ENCODE measurements around the gene MAD1L1. TPM values are rescaled to one million over a fixed set of nuclear protein-coding genes. Genes with fewer than 3 reads are reported as not detected.

MAD1L1 gene
- polyA plus RNA-seq, 2 donors: 18.0 to 24.9 TPM

DNA sequence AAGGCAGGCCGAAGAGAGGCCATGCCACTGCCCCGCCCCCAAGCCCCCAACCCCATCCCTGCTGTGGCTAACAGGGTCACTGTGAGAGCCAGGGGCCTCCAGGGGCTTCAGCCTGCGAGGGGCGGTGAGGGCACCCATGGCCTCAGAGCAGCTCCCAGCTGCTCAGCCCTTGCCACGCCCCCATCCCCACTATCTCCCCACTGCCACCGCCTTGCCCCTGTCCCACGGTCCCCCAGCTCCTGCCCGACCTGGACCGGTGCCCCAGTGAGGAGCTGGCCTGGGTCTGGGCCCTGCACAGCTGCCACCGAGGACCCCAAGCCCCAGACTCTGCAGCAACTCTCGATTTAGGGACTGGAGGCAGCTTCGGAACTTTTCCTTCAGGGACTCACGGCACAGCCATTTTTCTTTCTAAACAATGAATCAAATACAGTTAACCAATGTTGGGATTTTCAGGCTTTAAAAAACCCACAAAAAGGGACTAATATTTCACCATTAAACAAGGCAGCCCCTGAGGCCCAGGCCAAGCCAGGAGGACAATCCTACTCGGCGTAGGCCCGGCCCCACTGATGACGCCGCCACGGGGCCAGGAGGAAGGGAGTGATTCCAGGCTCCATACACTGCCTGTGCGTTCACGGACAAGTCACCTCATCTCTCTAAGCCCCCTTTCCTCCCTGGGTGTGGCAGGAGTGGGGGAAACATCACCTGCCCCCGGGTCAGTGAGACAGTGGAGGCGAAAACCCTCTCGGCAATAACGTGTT, 325.6 kb downstream of the MAD1L1 start:
- WGBS, 2 donors: 93 to 95% methylated on average over 23 to 25 of the region's 25 CpGs

DNA sequence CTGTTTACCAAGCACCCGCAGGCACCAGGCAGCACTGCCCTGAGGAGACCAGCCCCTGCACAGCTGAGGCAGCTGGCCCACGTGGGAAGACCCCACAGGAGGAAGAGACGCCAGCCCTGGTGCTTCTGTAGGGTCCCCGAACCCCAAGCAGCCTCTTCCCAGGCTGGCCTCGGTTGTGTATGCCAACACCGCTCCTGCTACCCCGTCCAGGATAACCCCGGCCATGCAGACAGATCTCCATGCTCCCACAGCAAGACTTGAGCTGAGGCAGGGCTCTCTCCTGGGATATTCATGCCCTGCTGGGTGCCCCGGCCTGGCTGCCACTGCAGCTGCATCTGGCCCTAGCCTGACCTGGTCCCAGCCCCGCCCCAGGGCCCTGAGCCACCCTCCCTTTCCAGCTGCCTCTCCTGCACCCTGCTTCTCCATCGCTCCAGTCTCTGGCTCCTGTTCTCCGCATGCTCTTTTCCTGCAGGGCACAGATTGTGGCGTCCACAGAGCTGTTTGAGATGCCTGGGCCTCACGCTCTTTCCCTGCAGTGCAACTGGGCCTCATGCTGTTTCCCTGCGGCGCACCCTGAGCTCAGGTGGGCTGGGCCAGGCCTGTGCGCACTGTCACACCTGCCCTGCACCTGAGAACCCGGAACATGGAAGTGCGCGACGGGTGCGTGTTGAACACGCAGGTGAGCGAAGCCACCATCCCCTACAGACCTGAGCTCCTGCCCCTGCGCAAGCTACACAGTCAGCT, 326.5 kb downstream of the MAD1L1 start:
- H3K9me3 ChIP-seq (ENCODE audit: control insufficient read depth in 2 of 2, insufficient read depth in 1 of 2, low read depth in 1 of 2, low read length in 1 of 2): peaks cover 0 to 3% of the 10 kb centered on the region in 2 donors
- H3K27me3 ChIP-seq (ENCODE audit: control insufficient read depth in 1 of 2, insufficient read depth in 2 of 2, low read length in 2 of 2): no peaks in the 10 kb centered on the region
- H3K4me1 ChIP-seq (ENCODE audit: control insufficient read depth in 2 of 2, insufficient read depth in 2 of 2, low read length in 1 of 2): no peaks in the 10 kb centered on the region
- no peak overlapping the region for H3K4me3 ChIP-seq (ENCODE audit: low read depth in 1 of 2, low read length in 2 of 2)
- peaks cover 0 to 3% of the 10 kb centered on the region in 2 donors for H3K36me3 ChIP-seq (ENCODE audit: control insufficient read depth in 2 of 2, insufficient read depth in 2 of 2, low read length in 1 of 2)
- WGBS, 2 donors: 97 to 99% methylated on average over 25 of the region's 25 CpGs
- no peak overlapping the region for H3K27ac ChIP-seq (ENCODE audit: low read depth in 2 of 2, low read length in 1 of 2)

More for the DNA sequence above, 325.6 kb downstream of the MAD1L1 start:
- Histone ChIP-seq H3K27ac (ENCODE audit: low read depth in 2 of 2, low read length in 1 of 2) (no peak overlapping the region), H3K27me3 (ENCODE audit: control insufficient read depth in 1 of 2, insufficient read depth in 2 of 2, low read length in 2 of 2) (no peaks in the 10 kb centered on the region), H3K9me3 (ENCODE audit: control insufficient read depth in 2 of 2, insufficient read depth in 1 of 2, low read depth in 1 of 2, low read length in 1 of 2) (peaks cover 0 to 3% of the 10 kb centered on the region in 2 donors), H3K4me3 (ENCODE audit: low read depth in 1 of 2, low read length in 2 of 2) (no peak overlapping the region), H3K4me1 (ENCODE audit: control insufficient read depth in 2 of 2, insufficient read depth in 2 of 2, low read length in 1 of 2) (no peaks in the 10 kb centered on the region), H3K36me3 (ENCODE audit: control insufficient read depth in 2 of 2, insufficient read depth in 2 of 2, low read length in 1 of 2) (peaks cover 0 to 3% of the 10 kb centered on the region in 2 donors)

DNA sequence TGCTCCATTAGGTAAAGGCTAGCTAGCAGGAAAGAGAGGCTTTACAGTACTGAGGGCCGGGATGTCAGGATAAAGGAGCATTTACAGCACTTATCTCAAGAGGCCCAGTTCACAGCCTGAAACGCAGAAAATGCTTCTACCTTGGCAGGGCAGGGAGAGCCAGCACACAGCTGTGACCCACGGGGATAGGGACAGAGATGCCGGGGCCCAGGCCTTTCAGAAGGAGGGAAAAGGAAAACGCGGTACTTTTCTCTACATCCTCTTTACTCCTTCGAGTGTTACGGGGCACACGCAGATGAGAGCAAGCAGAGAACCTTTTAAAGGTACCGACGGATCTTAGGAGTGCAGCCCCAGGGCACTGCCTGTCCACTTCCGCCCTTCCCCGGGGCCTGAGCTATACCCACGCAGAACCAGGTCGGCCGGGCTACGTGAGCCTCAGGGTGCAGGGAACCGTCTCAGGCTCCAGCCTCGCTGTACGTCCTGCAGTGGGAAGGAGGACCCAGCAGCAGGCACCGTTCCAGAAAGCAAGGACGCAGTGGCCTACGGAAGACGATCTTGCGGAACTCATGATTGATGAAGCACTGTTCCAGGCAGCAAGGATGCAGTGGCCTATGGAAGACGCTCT, 330.4 kb downstream of the MAD1L1 start:
- Histone ChIP-seq H3K9me3 (ENCODE audit: control insufficient read depth in 2 of 2, insufficient read depth in 1 of 2, low read depth in 1 of 2, low read length in 1 of 2) (peaks cover 0 to 3% of the 10 kb centered on the region in 2 donors), H3K4me3 (ENCODE audit: low read depth in 1 of 2, low read length in 2 of 2) (no peak overlapping the region), H3K27me3 (ENCODE audit: control insufficient read depth in 1 of 2, insufficient read depth in 2 of 2, low read length in 2 of 2) (no peaks in the 10 kb centered on the region), H3K27ac (ENCODE audit: low read depth in 2 of 2, low read length in 1 of 2) (no peak overlapping the region), H3K4me1 (ENCODE audit: control insufficient read depth in 2 of 2, insufficient read depth in 2 of 2, low read length in 1 of 2) (no peaks in the 10 kb centered on the region), H3K36me3 (ENCODE audit: control insufficient read depth in 2 of 2, insufficient read depth in 2 of 2, low read length in 1 of 2) (peaks cover 0 to 9% of the 10 kb centered on the region in 2 donors)
- WGBS, 2 donors: 87 to 92% methylated on average over 26 of the region's 26 CpGs

DNA sequence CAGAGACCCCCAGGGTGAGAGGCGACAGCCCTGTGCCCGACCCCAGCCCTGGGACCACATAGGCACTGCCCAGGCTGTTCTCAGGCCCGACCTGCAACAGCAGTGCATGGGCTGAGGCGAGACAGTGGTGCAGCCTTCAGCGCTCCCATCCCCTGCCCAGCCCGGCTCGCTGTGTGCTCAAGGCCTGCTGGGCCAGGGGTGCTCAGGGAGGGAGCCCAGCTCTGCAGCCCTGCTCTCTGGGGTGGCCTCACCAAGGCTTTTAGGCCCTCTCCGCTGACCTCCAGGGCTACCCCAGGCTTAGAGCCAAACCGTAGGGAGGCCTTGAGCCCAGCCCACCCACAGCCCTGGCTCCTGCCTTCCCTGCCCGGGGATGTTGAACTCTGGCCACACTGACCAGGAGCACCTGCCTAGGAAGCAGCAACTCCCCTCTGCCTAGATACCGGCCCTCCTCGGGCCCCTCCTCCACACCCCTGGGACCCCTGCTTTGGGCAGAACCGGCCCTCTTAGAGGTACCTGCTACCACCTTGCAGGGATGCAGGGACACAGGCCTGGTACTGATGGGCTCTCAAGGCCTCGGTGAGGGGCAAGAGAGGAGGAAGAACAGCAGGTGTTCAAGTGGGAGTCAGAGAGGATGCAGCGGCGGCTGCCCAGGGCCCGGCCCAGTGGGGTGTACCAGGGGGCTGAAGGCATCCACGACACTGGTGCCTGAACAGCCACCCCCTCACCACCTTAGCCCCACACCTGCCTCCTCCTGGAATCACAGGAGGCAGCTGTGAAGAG, 331.1 kb downstream of the MAD1L1 start:
- no peak overlapping the region for H3K27ac ChIP-seq (ENCODE audit: low read depth in 2 of 2, low read length in 1 of 2)

DNA sequence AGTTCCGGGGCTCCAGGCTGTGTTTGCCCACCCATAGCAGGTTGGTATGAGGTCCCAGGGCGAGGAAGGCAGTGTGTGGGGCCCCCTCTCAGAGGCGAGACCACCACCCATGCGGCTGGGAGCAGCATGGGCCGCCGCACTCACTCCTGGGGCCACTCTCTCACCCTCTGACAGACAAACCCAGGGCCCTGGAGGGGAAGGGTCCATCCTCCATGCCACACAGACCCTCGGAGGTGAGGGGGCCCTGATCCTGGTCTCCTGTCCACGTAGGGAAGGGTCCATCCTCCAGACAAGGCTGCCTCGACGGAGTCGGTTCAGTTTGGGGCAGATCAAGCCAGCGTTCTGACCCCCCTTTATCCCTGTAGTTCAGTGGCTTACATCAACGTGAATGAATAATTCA, 331.9 kb downstream of the MAD1L1 start:
- Histone ChIP-seq H3K36me3 (ENCODE audit: control insufficient read depth in 2 of 2, insufficient read depth in 2 of 2, low read length in 1 of 2) (peaks cover 0 to 18% of the 10 kb centered on the region in 2 donors), H3K27me3 (ENCODE audit: control insufficient read depth in 1 of 2, insufficient read depth in 2 of 2, low read length in 2 of 2) (no peaks in the 10 kb centered on the region), H3K27ac (ENCODE audit: low read depth in 2 of 2, low read length in 1 of 2) (no peak overlapping the region), H3K4me3 (ENCODE audit: low read depth in 1 of 2, low read length in 2 of 2) (no peak overlapping the region), H3K4me1 (ENCODE audit: control insufficient read depth in 2 of 2, insufficient read depth in 2 of 2, low read length in 1 of 2) (no peaks in the 10 kb centered on the region), H3K9me3 (ENCODE audit: control insufficient read depth in 2 of 2, insufficient read depth in 1 of 2, low read depth in 1 of 2, low read length in 1 of 2) (no peaks in the 10 kb centered on the region)
- 93 to 94% methylated on average over 13 of the region's 13 CpGs for WGBS, 2 donors

More for the DNA sequence above, 331.1 kb downstream of the MAD1L1 start:
- Histone ChIP-seq H3K4me1 (ENCODE audit: control insufficient read depth in 2 of 2, insufficient read depth in 2 of 2, low read length in 1 of 2) (no peaks in the 10 kb centered on the region), H3K36me3 (ENCODE audit: control insufficient read depth in 2 of 2, insufficient read depth in 2 of 2, low read length in 1 of 2) (peaks cover 0 to 14% of the 10 kb centered on the region in 2 donors), H3K27me3 (ENCODE audit: control insufficient read depth in 1 of 2, insufficient read depth in 2 of 2, low read length in 2 of 2) (no peaks in the 10 kb centered on the region), H3K9me3 (ENCODE audit: control insufficient read depth in 2 of 2, insufficient read depth in 1 of 2, low read depth in 1 of 2, low read length in 1 of 2) (peaks cover 0 to 3% of the 10 kb centered on the region in 2 donors), H3K4me3 (ENCODE audit: low read depth in 1 of 2, low read length in 2 of 2) (no peak overlapping the region)
- 94% methylated on average over 18 of the region's 18 CpGs for WGBS, 2 donors

DNA sequence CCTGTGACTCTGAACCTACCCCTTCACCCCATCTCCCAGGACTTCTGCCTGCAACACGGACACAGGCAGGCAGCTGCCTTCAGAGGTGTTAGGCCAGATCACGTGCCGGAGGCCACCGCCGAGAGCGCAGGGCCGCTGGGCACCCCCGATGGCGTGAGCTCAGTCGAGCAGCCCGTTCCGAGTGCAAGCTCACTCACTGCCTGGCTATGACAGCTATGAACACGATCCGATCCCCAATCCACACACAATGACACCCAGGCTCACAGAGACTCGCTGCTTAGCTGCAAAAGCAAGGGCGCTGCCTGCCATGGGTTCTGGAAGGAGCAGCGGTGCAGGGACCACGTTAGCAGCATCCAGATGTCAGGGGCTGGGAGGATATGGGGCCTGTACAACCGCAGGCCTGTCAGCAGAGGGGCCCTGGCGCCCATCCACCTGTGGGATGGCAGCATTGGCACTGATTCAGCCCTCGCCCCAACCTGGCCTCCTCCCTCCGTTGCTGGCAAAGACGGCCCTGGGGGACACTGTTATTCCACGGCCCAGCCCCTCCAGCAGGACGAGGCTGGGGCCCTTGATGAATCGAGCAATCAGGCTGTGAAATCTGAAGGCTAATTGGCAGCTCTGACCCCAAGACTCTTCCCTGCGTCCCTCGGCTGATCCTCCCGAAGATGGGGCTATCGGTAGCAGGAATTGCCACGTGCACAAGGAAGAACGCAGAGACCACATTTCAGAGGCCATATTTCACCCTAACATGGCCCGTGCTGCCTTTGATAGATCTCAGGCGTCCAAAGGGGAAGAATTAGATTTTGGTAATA, 332.6 kb downstream of the MAD1L1 start:
- no peak overlapping the region for H3K27ac ChIP-seq (ENCODE audit: low read depth in 2 of 2, low read length in 1 of 2)
- no peaks in the 10 kb centered on the region for H3K9me3 ChIP-seq (ENCODE audit: control insufficient read depth in 2 of 2, insufficient read depth in 1 of 2, low read depth in 1 of 2, low read length in 1 of 2)
- no peaks in the 10 kb centered on the region for H3K4me1 ChIP-seq (ENCODE audit: control insufficient read depth in 2 of 2, insufficient read depth in 2 of 2, low read length in 1 of 2)
- no peaks in the 10 kb centered on the region for H3K27me3 ChIP-seq (ENCODE audit: control insufficient read depth in 1 of 2, insufficient read depth in 2 of 2, low read length in 2 of 2)
- WGBS, 2 donors: 88 to 93% methylated on average over 34 of the region's 34 CpGs
- peaks cover 0 to 21% of the 10 kb centered on the region in 2 donors for H3K36me3 ChIP-seq (ENCODE audit: control insufficient read depth in 2 of 2, insufficient read depth in 2 of 2, low read length in 1 of 2)
- H3K4me3 ChIP-seq (ENCODE audit: low read depth in 1 of 2, low read length in 2 of 2): no peak overlapping the region

DNA sequence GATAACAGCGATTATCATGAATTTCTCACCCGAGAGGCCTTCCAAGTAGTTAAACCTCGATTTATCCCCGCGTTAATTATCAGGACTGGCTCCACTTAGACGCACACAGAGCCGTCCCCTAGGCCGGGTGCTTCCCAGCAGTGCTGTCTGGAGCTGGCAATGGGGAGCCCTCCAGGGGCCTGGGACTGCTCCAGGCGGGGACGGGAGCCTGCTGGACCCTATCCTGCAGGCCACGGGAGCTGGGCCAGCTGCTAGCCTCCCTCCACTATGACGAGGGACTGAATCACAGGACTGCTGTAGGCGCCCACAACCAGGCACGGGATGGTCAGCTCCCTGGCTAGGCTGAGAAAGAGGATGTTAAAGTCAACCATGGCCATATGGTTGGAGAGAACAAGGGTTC, 333.5 kb downstream of the MAD1L1 start:
- Histone ChIP-seq H3K9me3 (ENCODE audit: control insufficient read depth in 2 of 2, insufficient read depth in 1 of 2, low read depth in 1 of 2, low read length in 1 of 2) (no peaks in the 10 kb centered on the region), H3K27ac (ENCODE audit: low read depth in 2 of 2, low read length in 1 of 2) (no peak overlapping the region), H3K27me3 (ENCODE audit: control insufficient read depth in 1 of 2, insufficient read depth in 2 of 2, low read length in 2 of 2) (no peaks in the 10 kb centered on the region), H3K4me3 (ENCODE audit: low read depth in 1 of 2, low read length in 2 of 2) (no peak overlapping the region), H3K36me3 (ENCODE audit: control insufficient read depth in 2 of 2, insufficient read depth in 2 of 2, low read length in 1 of 2) (peaks cover 0 to 21% of the 10 kb centered on the region in 2 donors), H3K4me1 (ENCODE audit: control insufficient read depth in 2 of 2, insufficient read depth in 2 of 2, low read length in 1 of 2) (no peaks in the 10 kb centered on the region)
- WGBS, 2 donors: 77 to 82% methylated on average over 14 of the region's 14 CpGs

DNA sequence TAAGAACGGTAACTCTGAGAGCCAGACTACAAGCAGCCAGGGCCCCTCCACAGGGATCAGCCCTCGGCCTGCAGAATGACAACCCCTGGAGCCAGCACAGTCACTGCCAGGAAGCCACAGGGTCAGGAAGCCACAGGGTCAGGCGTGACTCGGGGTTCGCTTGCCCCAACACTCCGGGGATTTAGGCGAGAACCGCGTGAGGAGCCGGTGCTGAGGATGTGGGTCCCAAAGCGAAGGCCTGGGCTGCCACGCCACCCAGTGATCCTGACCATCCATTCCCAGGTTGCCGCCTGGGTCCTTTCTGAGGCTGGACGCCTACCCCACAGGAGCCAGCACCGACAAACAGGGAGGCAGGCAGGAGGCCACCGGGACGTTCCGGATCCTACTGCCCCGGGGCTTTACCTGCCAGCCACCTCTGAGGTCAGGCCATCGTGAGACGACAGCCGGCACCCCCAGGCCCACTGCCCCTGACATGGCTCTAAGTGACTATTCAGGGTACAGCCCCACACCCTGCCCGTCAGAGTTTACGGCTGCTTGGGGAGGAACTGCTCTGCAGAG, 334.0 kb downstream of the MAD1L1 start:
- 87 to 89% methylated on average over 24 of the region's 24 CpGs for WGBS, 2 donors
- Histone ChIP-seq H3K27ac (ENCODE audit: low read depth in 2 of 2, low read length in 1 of 2) (no peak overlapping the region), H3K9me3 (ENCODE audit: control insufficient read depth in 2 of 2, insufficient read depth in 1 of 2, low read depth in 1 of 2, low read length in 1 of 2) (no peaks in the 10 kb centered on the region), H3K27me3 (ENCODE audit: control insufficient read depth in 1 of 2, insufficient read depth in 2 of 2, low read length in 2 of 2) (no peaks in the 10 kb centered on the region), H3K4me3 (ENCODE audit: low read depth in 1 of 2, low read length in 2 of 2) (no peak overlapping the region), H3K4me1 (ENCODE audit: control insufficient read depth in 2 of 2, insufficient read depth in 2 of 2, low read length in 1 of 2) (no peaks in the 10 kb centered on the region), H3K36me3 (ENCODE audit: control insufficient read depth in 2 of 2, insufficient read depth in 2 of 2, low read length in 1 of 2) (peaks cover 0 to 21% of the 10 kb centered on the region in 2 donors)

All from esophagus (tissue), 2 donors.